Measurements from ENCODE around the gene SORCS1.
"Not testable (repeated sequence)": the region's sequence is repeated elsewhere in the genome, so short reads cannot be mapped to it uniquely, and the experiment has no call there.

Gene SORCS1

DNA sequence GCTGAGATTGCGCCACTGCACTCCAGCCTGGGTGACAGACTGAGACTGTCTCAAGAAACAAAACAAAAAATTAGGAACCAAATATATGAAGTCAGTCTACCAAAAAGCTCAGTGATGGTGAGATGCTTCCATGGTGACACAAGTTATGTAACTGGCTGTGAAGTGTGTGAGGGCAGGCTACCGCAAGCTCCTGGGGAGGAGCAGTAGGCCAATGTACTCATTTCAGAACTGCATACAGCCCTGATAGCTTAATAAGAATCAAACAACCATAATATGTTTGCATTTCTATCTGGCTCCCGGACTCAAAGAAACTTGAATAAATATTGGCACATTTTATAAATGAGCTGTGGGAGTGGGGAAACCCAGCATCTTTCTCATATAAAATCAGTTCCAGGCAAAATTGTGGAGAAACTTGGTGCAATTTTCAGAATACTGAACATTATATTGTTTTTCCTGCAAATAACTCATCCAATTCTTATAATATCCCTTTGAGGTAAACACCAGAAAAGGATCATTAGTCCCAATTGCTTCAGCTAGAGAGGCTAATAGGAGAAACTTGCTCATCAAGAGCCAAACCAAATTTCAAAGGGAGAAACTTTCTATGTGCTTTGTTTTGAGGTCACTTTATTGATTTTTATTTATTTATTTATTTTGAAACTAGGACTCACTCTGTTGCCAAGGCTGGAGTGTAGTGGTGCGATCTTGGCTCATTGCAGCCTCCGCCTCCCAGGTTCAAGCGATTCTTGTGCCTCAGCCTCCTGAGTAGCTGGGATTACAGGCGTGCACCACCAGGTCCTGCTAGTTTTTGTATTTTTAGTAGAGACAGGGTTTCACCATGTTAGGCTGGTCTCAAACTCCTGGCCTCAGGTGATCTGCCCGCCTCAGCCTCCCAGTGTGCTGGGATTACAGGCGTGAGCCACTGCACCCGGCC is 127.0 kb downstream of the SORCS1 start:
- no peak for DNase-seq

DNA sequence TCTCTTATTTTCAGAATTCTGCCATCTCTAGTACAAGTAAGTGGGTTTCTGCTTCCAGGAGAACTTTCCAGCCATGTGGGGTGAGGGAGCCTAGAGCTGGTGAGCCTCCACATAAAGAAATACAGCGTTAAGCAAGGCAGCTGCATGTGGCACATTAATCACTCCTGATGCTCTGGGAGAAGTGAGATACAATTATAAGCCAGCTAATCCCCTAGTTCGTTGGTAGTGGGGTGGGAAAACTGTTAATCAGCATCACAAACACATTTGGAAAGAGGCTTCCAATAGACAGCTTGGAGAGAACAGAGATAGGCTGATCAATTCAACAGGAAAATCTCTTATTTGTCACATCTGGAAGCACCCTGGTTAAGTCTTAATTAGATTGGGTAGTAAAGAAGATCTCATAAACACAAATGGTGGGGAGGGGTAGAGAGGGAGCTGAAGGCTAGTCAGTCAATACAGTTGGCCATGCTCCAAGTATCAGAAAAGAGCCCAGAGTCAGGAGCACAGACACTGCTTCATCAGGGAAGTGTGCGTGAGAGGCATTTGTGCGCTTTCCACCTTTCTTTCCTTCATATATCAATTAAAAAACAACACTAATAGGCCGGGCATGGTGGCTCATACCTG is 130.6 kb downstream of the SORCS1 start:
- no peak for DNase-seq

DNA sequence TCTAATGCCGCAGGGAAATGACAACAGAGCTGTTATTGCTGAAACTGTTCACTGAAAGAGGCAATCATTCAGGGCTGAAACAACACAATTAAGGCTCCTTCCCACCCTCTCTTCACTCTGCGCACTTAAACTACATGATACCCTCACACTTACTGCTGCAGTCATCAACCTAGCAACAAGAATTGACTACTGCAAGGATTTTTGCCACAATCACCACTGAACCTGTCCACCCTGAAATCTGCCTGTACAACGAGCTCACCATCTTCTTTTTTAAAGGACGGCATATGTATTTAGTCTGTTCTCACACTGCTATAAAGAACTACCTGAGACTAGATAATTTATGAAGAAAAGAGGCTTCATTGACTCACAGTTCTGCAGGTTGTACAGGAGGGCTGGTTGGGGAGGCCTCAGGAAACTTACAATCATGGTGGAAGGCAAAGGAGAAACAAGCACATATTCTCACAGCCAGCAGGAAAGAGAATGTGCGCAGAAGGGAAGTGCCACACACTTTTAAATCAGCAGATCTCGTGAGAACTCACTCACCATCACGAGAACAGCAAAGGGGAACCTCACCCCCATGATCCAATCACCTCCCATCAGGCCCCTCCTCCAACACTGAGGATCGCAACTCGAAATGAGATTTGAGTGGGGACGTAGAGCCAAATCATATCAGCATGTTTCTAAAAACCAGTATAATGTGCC is 131.7 kb downstream of the SORCS1 start:
- no peak for DNase-seq

DNA sequence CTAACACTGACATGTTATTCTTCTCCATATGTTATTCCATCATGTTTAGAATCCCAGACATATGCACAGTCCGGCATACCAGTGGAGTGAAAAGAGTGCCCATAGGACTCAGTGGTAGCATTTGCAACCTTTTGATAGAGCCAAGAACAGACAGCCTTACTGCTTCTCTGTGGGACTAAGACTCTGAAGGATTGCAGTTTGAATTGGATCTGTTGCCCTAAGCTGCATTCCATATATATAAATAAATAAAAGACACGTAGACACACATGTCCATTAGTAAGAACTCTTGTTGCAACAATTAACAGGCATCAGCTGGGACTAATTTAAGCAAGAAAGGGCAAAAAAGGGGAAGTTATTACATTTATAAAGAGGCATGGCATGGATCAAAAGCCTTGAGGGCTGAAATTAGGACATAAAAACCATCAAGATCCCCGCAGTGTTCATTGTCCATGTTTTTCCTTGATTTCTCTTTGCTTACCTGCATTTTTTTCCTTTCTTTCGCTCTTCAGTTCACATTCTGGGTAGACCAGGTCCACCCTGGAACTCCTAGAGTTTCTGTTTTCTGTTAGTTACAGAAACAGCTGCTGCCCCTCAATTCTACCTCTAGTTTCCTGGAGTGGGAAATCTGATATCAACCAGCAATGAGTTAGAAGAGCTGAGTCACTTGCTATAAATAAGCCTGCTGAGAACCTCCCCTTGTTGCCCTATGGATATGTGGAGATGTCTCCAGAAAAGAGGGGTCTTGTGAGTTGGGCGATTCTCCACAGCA is 132.4 kb downstream of the SORCS1 start:
- DNase-seq = no peak

DNA sequence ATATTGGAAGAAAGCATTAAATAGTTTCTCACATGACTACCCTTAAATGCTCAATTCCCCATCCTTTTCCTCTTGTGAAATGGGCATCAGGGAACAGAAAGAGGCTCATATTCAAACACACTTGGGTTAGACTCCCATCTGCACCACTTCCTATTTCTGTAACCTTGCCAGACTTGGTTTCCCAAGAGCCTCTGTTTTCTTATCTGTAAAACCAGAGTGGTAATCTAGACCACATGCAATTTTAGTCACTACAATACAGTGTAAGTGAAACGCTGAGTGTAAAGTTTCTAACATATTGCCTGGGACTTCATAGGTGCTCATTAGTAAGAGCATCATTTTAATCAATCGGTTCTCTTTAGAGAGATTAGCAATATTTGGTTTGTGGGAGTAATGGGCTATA is 136.3 kb downstream of the SORCS1 start:
- DNase-seq = no peak

DNA sequence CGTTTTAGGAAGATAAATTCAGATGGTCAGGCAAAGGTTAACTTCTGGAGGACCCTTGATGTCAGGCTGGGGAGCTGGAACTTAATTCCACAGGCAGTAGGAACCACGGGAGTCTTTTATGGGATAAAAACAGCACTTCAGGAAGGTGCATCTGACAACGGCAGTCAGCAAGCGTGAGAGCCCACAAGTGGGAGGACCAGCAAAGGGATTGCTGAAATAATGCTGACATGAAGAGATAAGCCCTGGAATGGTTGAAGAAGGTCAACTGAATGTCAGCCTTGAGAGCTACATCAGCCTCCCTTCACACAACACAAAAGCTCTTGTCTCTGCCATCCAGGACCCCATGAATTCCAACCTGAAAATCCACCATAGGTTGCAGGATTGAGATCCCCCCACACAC is 138.8 kb downstream of the SORCS1 start:
- DNase-seq = no peak

DNA sequence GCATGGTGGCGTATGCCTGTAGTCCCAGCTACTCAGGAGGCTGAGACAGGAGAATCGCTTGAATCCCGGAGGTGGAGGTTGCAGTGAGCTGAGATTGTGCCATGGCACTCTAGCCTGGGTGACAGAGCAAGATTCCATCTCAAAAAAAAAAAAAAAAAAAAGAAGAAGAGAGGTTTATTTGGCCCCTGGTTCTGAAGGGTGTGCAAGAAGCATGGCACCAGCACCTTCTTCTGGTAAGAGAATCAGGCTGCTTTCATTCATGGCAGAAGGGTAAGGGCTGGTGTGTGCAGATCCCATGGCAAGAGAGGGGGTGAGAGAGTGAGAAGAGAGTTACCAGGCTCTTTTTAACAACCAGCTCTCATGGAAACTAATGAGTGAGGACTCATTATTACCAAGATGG is 140.5 kb downstream of the SORCS1 start:
- not testable (repeated sequence) for DNase-seq

DNA sequence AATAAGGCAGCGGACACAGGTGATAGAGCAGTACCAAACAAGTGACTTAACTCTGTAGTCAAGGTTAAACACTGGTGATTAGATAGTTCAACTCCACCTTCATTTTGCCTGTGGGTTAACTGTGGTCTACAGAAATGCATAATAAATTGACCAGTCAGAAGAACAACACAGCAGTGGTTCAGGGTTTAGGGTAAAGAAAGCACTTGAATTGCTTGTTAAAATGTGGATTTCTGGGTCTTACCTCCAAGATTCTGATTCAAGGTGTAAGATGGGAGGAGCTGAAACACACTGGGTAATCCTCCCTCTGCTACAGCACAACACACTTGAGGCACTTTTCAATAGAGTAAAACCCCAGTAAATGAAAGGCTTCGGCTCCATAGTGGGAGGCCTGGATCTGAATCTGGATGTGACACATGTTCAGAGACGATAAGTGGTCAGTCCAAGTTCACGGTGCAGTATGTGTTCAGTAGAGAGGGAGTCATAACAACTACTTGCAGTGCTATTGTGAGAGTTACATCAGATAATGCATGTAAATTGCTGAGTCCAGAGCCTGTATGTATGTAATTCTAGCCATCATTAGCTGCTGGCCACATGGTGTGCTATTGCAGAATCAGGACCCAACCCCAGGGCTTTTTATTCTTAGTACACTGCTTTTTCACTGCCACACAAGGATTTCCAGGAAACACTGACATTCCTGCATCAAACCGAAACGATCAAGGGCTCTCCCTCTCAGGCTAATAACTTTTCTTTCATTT is 141.7 kb downstream of the SORCS1 start:
- no peak for DNase-seq

DNA sequence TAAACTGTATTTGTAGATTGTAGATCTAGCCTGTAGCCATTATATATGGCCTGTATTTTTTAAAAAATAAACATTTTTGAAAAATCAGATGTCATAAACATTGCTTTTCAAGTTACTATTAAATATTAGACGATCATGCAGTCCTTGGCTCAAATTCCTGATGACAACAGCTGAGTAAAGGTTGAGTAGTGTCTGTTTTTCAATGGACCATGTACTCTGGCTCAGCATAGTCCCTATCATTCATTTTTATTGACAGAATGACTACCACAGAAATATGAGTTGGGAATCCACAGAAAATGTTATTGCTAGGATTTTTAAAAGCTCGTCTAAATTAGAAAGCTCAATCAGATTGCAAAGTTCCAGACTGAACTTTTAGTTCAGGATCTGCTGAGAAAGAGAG is 145.4 kb downstream of the SORCS1 start:
- no peak for DNase-seq

DNA sequence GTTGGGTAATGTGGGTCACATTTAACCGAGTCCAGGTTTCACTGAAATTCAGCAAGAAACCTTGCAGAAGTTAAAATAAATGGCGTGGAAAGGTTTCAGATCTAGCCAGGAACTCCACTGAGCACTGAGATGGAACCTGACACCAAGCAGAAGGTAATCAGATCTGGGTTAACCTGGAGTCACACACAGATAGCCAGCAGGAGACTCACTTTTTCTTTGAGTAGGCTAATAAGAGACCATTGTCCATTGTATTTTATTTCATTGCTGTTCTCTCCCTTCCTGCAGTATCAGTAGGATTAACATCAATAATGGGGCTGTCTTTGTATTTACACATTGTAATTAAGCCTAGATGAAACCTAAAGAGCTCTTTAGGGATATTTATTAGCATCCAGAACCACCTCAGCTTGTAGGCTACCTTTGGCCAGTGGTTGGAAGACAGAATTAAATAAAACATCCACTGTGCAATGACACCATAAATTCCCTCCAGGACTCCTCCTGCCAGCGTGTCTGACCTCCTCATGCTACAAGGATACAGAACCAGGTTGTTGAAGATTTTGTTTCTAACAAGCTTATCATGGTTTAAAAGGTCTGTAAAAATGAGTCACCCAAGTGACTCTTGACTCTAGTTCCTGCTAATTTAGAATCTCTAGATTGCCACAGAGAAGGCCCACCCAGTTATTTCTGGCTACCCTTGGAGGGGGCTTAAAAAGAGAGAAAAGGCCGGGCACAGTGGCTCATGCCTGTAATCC is 151.1 kb downstream of the SORCS1 start:
- no peak for DNase-seq

DNA sequence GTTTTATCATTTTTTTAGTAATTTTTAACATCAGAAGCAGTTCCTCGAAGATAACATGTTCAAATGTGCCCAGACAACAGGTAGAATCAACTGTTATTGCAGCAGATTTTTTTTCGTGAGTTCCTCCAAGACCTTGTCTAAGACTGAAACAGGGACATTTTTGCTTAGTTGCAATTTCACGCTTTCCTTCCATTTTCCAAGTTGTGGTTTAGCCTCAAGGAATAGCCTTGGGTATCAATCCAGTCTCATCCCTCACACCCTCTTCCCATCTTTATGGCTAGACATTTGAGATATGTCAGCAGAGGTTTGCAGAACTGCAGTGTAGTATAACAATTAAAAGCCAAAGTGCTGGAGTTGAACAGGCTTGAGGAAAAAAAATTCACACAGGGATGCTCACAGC is 152.5 kb downstream of the SORCS1 start:
- DNase-seq = no peak

DNA sequence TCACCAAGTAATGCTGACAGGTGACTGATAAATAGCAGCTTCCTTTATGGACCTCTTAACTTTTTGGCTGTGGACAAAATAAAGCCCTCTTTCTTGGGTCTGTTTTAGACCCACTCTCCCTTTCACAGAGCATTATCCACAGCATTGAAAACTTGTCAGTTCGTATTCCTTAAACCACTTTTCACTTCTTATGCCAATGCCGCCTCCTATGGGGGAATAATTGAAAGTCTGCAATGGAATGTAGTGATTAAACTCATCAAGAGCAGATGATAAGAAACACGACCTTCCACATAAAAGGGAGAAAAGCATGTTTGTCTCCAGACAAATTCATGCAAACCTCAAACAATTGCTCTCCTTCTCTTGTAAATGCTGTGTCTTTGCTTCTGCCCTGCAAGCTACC is 153.4 kb downstream of the SORCS1 start:
- DNase-seq = no peak

DNA sequence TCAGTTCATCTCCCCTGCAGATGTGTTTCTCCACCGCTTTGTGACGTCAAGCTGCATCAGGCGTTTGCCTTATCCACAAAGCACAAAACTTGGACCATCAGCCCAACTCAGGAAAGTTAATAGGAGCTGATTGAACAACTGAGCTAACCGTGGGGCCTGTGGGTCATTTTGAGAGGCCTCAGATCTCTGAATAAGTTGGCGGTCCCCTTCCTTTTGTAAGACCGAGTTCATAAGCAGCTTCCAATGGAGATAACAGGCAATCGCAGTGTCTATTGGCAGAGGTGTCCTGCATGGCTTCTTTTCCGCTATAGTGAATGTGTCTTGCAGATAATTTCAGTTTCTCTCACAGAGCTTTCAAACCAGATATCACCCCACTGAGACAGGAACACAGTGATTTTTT is 154.0 kb downstream of the SORCS1 start:
- DNase-seq = no peak

DNA sequence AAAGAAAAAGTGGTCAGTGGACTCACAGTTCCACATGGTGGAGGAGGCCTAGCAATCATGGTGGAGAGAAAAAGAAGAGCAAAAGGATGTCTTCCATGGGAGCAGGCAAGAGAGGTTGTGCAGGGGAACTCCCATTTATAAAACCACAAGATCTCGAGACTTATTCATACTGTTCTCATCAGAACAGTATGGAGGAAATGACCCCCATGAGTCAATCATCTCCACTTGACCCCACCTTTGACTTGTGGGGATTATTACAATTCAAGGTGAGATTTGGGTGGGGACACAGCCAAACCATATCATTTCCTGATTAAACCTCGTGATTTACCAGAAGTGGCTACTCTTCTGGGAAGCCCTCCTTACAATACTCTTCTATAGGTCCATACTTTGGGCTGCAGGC is 160.1 kb downstream of the SORCS1 start:
- DNase-seq = no peak

DNA sequence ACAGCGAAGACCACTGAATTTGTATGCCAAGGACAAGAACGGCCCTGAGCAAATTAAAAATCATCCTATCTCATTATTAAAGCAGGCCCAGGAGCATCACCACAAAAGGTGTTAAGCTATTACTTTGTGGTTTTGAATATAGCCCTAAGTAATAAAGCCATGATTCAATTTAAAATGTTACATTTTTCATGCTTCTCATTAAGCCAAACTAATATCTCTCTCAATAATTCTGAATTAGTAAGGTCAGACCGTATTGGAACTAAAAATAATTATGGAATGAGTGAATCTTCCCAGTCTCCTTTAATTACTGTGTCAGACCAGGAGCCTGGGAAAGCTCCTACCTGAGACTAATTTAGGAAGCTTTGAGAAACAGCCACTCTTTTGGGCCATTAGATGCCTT is 162.4 kb downstream of the SORCS1 start:
- DNase-seq = no peak

DNA sequence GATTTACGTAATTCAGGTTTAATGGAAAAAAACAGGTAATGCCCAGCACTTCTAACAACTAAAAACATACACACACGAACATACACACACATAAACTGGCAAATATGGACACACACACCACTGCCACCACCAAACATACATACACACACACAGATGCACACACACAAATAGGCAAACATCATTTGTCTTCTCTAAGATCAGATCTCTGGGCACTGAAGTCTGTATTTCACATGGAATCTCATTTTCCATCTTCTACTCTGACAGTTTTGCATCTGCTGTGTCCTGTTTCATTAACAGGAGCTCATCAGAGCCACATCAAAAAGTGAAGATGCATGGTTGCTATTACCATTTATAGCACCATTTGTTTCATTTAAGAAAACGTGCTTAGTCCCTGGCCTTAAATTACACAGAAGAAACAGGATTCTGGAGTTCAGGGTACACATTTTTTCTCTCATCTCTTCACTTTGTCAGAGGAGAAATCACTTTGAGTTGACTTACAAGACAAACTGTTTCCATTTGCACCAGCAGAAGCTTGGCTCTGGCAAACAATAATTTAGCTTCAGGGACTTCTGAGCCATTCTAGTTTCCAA is 165.3 kb downstream of the SORCS1 start:
- no peak for DNase-seq

DNA sequence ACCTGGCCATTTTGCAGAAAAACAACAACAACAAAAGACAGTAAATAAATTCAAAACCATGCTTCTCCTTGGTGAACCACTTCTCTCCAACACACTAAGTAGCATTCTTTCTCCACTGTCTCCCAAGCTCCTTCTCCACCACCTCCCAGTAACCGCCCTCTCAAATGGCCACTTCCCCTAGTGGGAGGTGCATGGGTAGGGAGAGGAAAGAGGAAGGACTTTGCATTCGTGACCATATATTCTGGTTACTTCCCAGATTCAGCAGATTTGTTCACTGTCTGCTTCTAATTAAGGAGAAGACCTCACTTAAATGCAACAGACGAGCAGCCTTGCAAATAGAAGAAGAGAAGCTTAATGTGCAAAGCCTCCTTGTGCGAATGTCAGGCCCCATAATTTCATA is 166.8 kb downstream of the SORCS1 start:
- DNase-seq = no peak

DNA sequence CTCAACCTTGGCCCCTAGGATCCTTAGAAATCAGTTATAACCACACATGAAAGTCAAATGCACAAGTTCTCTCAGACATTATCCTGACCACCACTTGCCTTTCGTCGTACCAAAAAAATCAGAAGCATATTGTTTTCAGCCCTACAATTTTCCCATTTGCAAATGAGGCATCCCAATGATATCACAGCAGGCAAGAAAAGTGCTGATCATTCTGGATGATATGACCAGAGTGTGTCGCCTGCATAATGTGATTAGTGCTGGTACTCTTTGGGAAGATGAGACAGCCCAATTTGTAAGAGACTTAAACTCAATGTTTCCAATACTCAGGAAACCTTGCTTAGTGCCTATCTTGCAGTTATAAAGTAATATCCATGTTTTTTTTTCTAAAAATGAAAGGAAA is 168.0 kb downstream of the SORCS1 start:
- DNase-seq = no peak

DNA sequence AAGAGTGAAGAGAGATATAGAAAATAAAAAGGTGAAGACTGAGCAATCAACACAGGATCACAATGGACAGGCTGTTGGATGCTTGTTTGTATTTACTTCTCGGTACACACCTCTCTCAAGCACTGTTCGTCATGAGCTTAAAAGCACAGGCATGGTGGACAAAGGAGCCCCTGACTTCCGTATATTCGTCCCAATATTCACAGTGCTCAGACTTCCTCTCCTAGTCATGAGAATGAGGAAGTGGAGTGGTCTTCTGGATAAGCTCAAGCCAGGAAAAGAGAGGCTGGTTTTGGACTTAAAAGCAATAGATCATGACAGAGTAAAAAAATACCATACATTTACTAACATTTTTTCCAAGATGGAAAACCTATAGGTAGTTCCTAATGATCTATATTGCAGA is 172.5 kb downstream of the SORCS1 start:
- DNase-seq = no peak

DNA sequence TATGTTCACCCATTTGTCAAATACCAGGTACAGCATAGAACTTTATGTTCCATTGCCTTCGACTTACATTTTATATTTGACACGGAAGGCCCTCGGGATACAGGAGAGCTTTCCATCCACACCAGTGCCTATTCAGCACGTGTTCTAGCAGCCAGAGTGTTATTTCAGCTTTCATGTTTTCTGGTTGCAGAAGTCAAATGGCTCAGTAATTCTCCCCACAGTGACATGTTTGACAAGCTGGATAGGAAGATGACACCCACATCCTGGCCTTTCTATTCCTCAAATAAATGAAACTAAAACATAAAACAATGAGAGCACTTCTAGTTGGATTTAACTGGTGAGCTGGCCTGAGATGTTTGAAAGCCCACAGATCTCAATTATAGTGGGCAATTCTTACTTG is 173.4 kb downstream of the SORCS1 start:
- DNase-seq = no peak

DNA sequence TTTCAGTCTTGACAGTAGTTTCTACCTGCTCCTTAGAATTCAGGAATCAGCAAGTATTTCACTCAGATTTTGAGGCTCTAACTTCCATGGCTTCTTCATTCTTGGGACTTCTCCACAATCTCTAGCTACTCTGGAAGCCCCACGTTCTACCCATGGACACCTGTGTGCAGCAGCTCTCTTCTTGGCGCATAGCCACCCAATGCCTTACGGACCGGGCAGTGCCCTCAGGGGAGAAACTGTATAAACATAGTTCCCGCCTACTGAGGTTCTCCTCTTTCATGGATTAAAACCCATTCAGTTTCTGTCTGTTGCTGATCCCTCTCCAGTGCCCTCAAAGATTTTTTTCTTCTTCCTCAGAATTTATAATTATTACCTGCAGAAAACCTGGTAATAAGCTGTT is 177.1 kb downstream of the SORCS1 start:
- no peak for DNase-seq

Measured in NCI-H2227 treated with DMSO at 0.1 percent for 48 hours (cell line).